Measurements from ENCODE around the gene ZNF445. TPM values are rescaled to one million over a fixed set of nuclear protein-coding genes. Genes with fewer than 3 reads are reported as not detected.

The ZNF445 gene
- total and polyA plus RNA-seq, 9 of the 15 experiments (the other 6 are each of a cell fraction or from before 2014, with no cell fraction given) = 1.2 to 26.9 (median 10.6) TPM

DNA sequence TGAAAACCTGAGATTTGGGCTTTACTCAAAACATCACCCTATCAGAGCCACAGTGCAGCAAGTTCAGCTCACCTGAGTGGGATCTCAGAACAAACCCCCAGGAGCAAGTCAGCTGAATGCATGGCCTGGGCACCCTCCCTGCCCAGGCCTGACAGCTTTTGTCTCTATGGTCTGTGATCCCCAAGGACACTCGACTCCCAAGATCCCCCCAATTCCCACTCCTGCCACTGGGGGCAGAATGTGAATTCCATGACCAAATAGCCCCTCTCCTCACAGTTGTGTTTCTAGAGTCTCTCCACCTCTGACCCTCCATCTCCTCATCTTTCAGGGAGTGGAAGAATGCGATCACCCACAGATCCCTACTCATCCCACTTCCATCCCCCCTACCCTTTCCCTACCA, 58.9 kb downstream of the ZNF445 start (continued):
- TF ChIP-seq, protein P1, sequence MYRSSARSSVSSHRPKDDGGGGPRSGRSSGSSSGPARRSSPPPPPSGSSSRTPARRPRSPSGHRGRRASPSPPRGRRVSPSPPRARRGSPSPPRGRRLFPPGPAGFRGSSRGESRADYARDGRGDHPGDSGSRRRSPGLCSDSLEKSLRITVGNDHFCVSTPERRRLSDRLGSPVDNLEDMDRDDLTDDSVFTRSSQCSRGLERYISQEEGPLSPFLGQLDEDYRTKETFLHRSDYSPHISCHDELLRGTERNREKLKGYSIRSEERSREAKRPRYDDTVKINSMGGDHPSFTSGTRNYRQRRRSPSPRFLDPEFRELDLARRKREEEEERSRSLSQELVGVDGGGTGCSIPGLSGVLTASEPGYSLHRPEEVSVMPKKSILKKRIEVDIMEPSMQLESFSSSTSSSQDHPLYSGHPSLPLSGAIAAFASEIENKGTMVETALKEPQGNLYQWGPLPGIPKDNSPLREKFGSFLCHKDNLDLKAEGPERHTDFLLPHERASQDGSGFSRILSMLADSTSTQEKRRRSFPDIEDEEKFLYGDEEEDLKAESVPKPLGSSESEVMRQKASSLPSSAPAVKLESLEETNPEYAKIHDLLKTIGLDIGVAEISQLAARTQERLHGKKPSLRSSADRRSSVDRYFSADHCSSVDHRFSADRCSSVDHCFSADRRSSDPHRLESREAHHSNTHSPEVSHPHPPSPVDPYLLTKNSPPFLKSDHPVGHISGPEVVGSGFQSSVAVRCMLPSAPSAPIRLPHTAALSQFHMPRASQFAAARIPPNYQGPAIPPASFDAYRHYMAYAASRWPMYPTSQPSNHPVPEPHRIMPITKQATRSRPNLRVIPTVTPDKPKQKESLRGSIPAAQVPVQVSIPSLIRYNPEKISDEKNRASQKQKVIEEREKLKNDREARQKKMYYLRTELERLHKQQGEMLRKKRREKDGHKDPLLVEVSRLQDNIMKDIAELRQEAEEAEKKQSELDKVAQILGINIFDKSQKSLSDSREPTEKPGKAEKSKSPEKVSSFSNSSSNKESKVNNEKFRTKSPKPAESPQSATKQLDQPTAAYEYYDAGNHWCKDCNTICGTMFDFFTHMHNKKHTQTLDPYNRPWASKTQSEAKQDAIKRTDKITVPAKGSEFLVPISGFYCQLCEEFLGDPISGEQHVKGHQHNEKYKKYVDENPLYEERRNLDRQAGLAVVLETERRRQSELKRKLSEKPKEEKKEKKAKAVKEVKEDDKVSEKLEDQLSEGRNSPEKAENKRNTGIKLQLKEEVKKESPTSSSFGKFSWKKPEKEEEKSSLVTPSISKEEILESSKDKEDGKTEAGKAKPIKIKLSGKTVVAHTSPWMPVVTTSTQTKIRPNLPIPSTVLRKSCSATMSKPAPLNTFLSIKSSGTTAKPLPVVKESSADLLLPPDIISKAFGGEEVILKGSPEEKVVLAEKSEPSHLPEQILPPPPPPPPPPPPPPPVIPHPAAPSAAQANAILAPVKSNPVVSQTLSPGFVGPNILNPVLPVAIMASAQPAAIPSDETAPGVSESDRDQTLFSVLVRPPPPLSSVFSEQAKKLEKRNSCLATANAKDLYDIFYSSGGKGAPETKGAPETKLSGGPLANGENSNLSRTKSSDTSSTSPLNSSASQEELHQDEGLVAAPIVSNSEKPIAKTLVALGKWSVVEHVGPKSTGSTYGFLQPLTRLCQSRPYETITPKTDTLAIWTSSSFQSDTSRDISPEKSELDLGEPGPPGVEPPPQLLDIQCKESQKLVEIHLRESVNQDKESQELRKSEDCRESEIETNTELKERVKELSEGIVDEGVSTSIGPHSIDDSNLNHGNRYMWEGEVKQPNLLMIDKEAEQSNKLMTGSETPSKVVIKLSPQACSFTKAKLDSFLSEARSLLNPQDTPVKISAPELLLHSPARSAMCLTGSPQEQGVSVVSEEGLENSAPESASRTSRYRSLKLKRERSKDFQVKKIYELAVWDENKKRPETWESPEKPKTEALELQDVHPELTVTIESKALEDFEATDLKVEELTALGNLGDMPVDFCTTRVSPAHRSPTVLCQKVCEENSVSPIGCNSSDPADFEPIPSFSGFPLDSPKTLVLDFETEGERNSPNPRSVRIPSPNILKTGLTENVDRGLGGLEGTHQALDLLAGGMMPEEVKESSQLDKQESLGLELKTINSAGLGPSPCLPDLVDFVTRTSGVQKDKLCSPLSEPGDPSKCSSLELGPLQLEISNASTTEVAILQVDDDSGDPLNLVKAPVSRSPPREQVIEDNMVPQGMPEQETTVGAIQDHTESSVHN (IDR thresholded peaks at IDR 0.05; ENCODE audit: borderline replicate concordance in 1 of 2, low read depth in 1 of 2) = no peak
- TF ChIP-seq U2AF2 (optimal IDR thresholded peaks at IDR 0.05; ENCODE audit: low read depth, low read length) (no peak), MCM5 (IDR thresholded peaks at IDR 0.05; ENCODE audit: low read depth) (no peak), MEIS2 (IDR thresholded peaks at IDR 0.05; ENCODE audit: partially characterized antibody) (no peak), SNIP1 (IDR thresholded peaks at IDR 0.05; ENCODE audit: low read depth) (no peak)
- TF ChIP-seq, protein P2, sequence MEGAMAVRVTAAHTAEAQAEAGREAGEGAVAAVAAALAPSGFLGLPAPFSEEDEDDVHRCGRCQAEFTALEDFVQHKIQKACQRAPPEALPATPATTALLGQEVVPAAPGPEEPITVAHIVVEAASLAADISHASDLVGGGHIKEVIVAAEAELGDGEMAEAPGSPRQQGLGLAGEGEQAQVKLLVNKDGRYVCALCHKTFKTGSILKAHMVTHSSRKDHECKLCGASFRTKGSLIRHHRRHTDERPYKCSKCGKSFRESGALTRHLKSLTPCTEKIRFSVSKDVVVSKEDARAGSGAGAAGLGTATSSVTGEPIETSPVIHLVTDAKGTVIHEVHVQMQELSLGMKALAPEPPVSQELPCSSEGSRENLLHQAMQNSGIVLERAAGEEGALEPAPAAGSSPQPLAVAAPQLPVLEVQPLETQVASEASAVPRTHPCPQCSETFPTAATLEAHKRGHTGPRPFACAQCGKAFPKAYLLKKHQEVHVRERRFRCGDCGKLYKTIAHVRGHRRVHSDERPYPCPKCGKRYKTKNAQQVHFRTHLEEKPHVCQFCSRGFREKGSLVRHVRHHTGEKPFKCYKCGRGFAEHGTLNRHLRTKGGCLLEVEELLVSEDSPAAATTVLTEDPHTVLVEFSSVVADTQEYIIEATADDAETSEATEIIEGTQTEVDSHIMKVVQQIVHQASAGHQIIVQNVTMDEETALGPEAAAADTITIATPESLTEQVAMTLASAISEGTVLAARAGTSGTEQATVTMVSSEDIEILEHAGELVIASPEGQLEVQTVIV (CRISPR knock-in tag; IDR thresholded peaks at IDR 0.05; ENCODE audit: borderline replicate concordance) = no peak
- TF ChIP-seq, protein P3, sequence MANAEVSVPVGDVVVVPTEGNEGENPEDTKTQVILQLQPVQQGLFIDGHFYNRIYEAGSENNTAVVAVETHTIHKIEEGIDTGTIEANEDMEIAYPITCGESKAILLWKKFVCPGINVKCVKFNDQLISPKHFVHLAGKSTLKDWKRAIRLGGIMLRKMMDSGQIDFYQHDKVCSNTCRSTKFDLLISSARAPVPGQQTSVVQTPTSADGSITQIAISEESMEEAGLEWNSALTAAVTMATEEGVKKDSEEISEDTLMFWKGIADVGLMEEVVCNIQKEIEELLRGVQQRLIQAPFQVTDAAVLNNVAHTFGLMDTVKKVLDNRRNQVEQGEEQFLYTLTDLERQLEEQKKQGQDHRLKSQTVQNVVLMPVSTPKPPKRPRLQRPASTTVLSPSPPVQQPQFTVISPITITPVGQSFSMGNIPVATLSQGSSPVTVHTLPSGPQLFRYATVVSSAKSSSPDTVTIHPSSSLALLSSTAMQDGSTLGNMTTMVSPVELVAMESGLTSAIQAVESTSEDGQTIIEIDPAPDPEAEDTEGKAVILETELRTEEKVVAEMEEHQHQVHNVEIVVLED (CRISPR knock-in tag; IDR thresholded peaks at IDR 0.05) = no peak
- TF ChIP-seq, protein P4, sequence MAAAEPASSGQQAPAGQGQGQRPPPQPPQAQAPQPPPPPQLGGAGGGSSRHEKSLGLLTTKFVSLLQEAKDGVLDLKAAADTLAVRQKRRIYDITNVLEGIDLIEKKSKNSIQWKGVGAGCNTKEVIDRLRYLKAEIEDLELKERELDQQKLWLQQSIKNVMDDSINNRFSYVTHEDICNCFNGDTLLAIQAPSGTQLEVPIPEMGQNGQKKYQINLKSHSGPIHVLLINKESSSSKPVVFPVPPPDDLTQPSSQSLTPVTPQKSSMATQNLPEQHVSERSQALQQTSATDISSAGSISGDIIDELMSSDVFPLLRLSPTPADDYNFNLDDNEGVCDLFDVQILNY (CRISPR knock-in tag; IDR thresholded peaks at IDR 0.05) = no peak

Measured in K562 (cell line).